H1 (cell line): ENCODE measurements around the gene HDAC9.

ENCODE experiments used
- HDAC6 ChIP-seq: IDR thresholded peaks from one replicate; pipeline ENCODE4 v1.7.1; 2012; ENCODE audit warnings: low read depth, mild to moderate bottlenecking, inconsistent platforms, low read length, moderate library complexity
- NRF1 ChIP-seq: IDR thresholded peaks from 2 replicates; pipeline ENCODE4 v1.6.1; 2011; ENCODE audit warnings: mild to moderate bottlenecking, low read depth, low read length, improper control_type of control experiment
- POLR2A ChIP-seq, 2 experiments: IDR thresholded peaks; 1 replicate in 1 of 2; 2 replicates in 1 of 2; pipeline ENCODE4 v1.6.1; 2011; ENCODE audit warnings: low read depth in 2 of 2, low read length in 2 of 2, mild to moderate bottlenecking in 2 of 2; ENCODE audit errors: control extremely low read depth in 1 of 2
- SP2 ChIP-seq: IDR thresholded peaks from 2 replicates; pipeline ENCODE4 v1.6.1; 2012; ENCODE audit warnings: mild to moderate bottlenecking, low read length, inconsistent platforms
- YY1 ChIP-seq: IDR thresholded peaks from 2 replicates; pipeline ENCODE4 v1.6.1; 2011; ENCODE audit warnings: low read depth, mild to moderate bottlenecking, low read length
- TF ChIP-seq, protein P1 (sequence below), 3 experiments: IDR thresholded peaks; 1 replicate in 2 of 3; 2 replicates in 1 of 3; pipeline versions ENCODE4 v1.5.1 to v1.6.1; 2011; ENCODE audit warnings: low read length in 3 of 3, mild to moderate bottlenecking in 3 of 3, inconsistent platforms in 2 of 3, low read depth in 1 of 3, moderate library complexity in 1 of 3; ENCODE audit not compliant: insufficient read depth in 1 of 3; ENCODE audit errors: control extremely low read depth in 1 of 3

DNA sequence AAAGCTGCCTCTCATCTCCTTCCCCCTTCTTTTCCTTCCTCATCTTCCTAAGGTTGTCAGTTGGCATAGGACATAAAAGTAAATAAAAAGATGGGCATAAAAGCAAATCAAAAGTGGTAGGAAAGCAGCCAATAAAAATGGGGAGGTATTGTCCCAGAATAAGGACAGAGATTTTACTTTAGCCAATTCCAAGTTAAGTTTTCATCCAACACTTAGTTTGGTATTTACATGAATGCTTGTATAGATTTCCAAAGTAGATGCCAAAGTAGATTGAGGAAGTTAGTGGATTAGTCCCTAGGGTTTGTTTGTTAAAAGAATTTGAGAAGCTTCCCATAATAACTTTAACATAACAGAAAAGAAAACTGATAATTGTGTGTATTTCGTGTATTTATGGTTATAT lies 33.7 kb downstream of the HDAC9 start:
- TF ChIP-seq, protein P1, sequence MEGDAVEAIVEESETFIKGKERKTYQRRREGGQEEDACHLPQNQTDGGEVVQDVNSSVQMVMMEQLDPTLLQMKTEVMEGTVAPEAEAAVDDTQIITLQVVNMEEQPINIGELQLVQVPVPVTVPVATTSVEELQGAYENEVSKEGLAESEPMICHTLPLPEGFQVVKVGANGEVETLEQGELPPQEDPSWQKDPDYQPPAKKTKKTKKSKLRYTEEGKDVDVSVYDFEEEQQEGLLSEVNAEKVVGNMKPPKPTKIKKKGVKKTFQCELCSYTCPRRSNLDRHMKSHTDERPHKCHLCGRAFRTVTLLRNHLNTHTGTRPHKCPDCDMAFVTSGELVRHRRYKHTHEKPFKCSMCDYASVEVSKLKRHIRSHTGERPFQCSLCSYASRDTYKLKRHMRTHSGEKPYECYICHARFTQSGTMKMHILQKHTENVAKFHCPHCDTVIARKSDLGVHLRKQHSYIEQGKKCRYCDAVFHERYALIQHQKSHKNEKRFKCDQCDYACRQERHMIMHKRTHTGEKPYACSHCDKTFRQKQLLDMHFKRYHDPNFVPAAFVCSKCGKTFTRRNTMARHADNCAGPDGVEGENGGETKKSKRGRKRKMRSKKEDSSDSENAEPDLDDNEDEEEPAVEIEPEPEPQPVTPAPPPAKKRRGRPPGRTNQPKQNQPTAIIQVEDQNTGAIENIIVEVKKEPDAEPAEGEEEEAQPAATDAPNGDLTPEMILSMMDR (IDR thresholded peaks at IDR 0.05; ENCODE audit: control extremely low read depth in 1 of 3, insufficient read depth in 1 of 3, low read depth in 1 of 3, low read length in 3 of 3) = no peak
- TF ChIP-seq POLR2A (IDR thresholded peaks at IDR 0.05; ENCODE audit: control extremely low read depth in 1 of 2, low read depth in 2 of 2, low read length in 2 of 2) (no peak), YY1 (no peak), NRF1 (no peak), SP2 (no peak), HDAC6 (no peak)
